MG63 (cell line): ENCODE data around the gene CACNA1C. TPM values are rescaled to one million over a fixed set of nuclear protein-coding genes. Genes with fewer than 3 reads are reported as not detected.

Experiments
- DNase-seq: peaks from one replicate; pipeline ENCODE4 v3.0.0-alpha.2; 2020
- H3K27me3 ChIP-seq: fragments of 250-450 bp; sonication (Bioruptor Pico); 2 replicates; pipeline ENCODE4 v1.5.1; 2020; ENCODE audit warnings: mild to moderate bottlenecking, moderate library complexity
- H3K36me3 ChIP-seq: fragments of 250-450 bp; sonication (Bioruptor Pico); 2 replicates; pipeline ENCODE4 v1.5.1; 2020; ENCODE audit warnings: mild to moderate bottlenecking, moderate library complexity
- H3K4me3 ChIP-seq: fragments of 250-450 bp; sonication (Bioruptor Pico); 2 replicates; pipeline ENCODE4 v1.5.1; 2020; ENCODE audit warnings: mild to moderate bottlenecking, moderate library complexity
- H3K9me3 ChIP-seq: fragments of 250-450 bp; sonication (Bioruptor Pico); 2 replicates; pipeline ENCODE4 v1.5.1; 2020; ENCODE audit warnings: mild to moderate bottlenecking, moderate library complexity
- total RNA-seq: library from RNA; depleted of rRNA; stranded (reverse); fragments of >200 nt; shearing (Covaris generic); gene quantifications from 2 replicates; pipeline ENCODE4 v1.2.3, GENCODE V29; 2014; ENCODE audit warnings: low replicate concordance

CACNA1C gene
- total RNA-seq, 1 experiment from 2014 or later, result 1.4 TPM

DNA sequence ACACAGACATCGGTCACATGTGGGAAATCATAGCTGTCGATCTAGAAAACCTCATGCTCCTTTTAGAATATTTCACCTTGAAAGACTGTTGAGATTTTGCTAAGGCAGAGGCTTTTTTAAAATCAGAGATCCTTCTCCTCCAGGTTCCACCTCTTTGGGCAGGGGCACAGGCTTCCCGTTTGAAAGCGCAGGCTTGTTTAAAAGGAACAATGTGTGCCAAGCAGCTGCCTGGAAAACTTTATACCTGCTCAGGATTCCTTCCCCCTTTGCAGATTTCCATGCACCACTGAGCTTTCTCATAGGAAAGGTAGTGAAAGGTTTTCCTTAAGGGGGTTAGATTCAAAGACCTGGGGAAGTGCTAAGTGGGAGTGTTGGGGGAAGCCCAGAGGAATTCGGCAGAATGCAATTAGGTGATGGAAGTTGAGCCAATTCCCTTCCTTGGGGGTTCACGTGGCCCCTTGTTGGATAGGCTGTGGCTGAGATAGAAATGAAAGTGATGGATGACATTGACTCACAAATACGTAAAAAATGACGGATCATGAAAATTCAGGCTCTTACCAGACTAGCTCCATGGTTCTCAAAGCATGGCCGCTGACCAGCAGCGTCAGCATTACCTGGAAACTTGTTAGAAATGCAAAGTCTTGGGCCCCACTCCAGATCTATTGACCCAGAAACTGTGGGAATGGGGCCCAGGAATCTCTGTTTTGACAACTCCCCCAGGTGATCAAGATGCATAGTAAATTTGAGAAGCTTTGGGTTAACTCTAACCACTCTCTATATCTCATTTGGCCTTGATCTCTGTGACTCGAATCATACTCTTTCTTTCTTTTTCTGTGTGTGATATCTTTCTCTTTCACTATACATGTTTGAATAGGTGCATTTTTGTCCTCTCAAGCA lies 460.6 kb downstream of the CACNA1C start:
- no peak for DNase-seq
- Histone ChIP-seq H3K36me3 (no peaks in the 10 kb centered on the region), H3K27me3 (no peaks in the 10 kb centered on the region)

DNA sequence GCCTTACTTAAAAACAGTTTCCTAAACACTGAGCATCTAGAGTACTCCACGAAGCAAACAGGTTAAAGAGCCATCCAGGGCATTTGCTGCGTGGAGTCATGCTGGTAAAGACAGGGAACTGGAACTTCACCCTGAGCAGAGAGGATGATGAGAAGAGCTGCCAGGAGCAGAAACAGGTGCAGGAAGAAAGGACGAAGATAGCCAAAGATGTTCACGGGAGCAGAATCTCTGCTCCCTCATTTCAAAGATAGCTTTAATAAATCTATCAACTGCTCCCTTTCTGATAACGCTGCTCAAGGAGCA lies 461.2 kb downstream of the CACNA1C start:
- no peaks in the 10 kb centered on the region for H3K9me3 ChIP-seq

More for the DNA sequence above, 460.6 kb downstream of the CACNA1C start:
- H3K9me3 ChIP-seq, result no peaks in the 10 kb centered on the region
- no peak overlapping the region for H3K4me3 ChIP-seq

GRCh38 chr12:2520722-2521246 lies 468.0 kb downstream of the CACNA1C start:
- no peak for DNase-seq
- no peaks in the 10 kb centered on the region for H3K36me3 ChIP-seq
- no peaks in the 10 kb centered on the region for H3K27me3 ChIP-seq
- H3K4me3 ChIP-seq, result no peak overlapping the region
- no peaks in the 10 kb centered on the region for H3K9me3 ChIP-seq

More for the DNA sequence above, 461.2 kb downstream of the CACNA1C start:
- no peak overlapping the region for H3K4me3 ChIP-seq
- no peaks in the 10 kb centered on the region for H3K36me3 ChIP-seq
- H3K27me3 ChIP-seq, result no peaks in the 10 kb centered on the region
- DNase-seq, result no peak

DNA sequence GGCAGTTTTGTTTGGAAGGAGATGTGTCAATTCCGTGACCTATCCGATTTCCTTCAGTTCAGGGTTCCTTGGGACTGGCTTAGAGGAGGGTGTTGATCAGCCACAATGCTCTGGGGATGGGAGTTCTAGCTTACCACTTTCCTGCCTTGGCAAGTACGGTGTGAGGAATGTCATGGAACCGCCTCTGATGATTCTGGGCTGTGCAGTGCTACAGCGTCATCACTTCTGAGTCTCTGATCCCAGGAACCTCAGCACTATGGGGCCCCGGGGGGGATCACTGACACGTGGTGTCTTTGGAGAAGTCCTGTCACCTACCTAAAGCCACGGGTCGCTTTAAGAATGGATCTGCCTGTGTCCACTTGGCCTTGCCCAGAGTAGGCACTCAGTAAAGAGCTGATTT lies 470.5 kb downstream of the CACNA1C start:
- DNase-seq, result no peak
- H3K4me3 ChIP-seq, result no peak overlapping the region

GRCh38 chr12:2523844-2524243 lies 471.1 kb downstream of the CACNA1C start:
- no peaks in the 10 kb centered on the region for H3K9me3 ChIP-seq
- no peak overlapping the region for H3K4me3 ChIP-seq
- no peaks in the 10 kb centered on the region for H3K36me3 ChIP-seq
- H3K27me3 ChIP-seq, result no peaks in the 10 kb centered on the region
- DNase-seq, result no peak

More for the DNA sequence above, 470.5 kb downstream of the CACNA1C start:
- Histone ChIP-seq H3K27me3 (no peaks in the 10 kb centered on the region), H3K36me3 (no peaks in the 10 kb centered on the region), H3K9me3 (no peaks in the 10 kb centered on the region)

- H3K36me3 ChIP-seq, result no peaks in the 10 kb centered on the region
- H3K4me3 ChIP-seq, result no peak overlapping the region
- no peaks in the 10 kb centered on the region for H3K9me3 ChIP-seq
- DNase-seq, result no peak
- H3K27me3 ChIP-seq, result no peaks in the 10 kb centered on the region
Measured at GRCh38 chr12:2526371-2526770, 473.6 kb downstream of the CACNA1C start.

GRCh38 chr12:2528001-2528400 lies 475.2 kb downstream of the CACNA1C start:
- no peaks in the 10 kb centered on the region for H3K27me3 ChIP-seq
- no peak overlapping the region for H3K4me3 ChIP-seq
- no peak for DNase-seq
- no peaks in the 10 kb centered on the region for H3K36me3 ChIP-seq
- no peaks in the 10 kb centered on the region for H3K9me3 ChIP-seq

- no peak for DNase-seq
- H3K9me3 ChIP-seq, result no peaks in the 10 kb centered on the region
Measured at GRCh38 chr12:2529807-2530206, 477.0 kb downstream of the CACNA1C start.

GRCh38 chr12:2531371-2531770 lies 478.6 kb downstream of the CACNA1C start:
- no peak for DNase-seq
- H3K4me3 ChIP-seq, result no peak overlapping the region
- no peaks in the 10 kb centered on the region for H3K27me3 ChIP-seq
- H3K36me3 ChIP-seq, result no peaks in the 10 kb centered on the region
- H3K9me3 ChIP-seq, result no peaks in the 10 kb centered on the region

More at GRCh38 chr12:2529807-2530206, 477.0 kb downstream of the CACNA1C start:
- H3K36me3 ChIP-seq, result no peaks in the 10 kb centered on the region
- H3K4me3 ChIP-seq, result no peak overlapping the region
- H3K27me3 ChIP-seq, result no peaks in the 10 kb centered on the region

DNA sequence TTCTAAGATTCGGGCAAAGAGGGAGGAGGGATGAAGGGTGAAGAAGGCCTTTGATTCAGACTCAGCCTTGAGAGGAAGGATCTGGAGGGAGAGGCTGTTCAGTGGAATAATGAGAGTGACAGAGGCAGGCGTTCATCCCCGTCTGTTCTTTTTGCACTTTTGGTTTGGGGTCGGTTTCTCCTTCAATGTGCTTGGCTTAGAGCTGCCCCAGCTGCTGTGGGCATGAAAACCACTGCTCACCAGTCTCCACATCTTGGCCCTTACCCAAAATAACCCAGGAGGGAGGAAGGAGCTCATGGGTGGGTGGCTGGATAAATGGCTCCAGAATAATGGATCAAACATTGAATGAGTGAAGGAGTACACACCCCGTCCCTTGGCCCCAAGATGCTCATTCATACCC lies 480.2 kb downstream of the CACNA1C start:
- Histone ChIP-seq H3K9me3 (no peaks in the 10 kb centered on the region), H3K4me3 (no peak overlapping the region), H3K27me3 (no peaks in the 10 kb centered on the region), H3K36me3 (no peaks in the 10 kb centered on the region)
- DNase-seq, result no peak

- Histone ChIP-seq H3K4me3 (no peak overlapping the region), H3K9me3 (no peaks in the 10 kb centered on the region), H3K36me3 (no peaks in the 10 kb centered on the region), H3K27me3 (no peaks in the 10 kb centered on the region)
- no peak for DNase-seq
Measured at GRCh38 chr12:2535583-2536204, 482.9 kb downstream of the CACNA1C start.

DNA sequence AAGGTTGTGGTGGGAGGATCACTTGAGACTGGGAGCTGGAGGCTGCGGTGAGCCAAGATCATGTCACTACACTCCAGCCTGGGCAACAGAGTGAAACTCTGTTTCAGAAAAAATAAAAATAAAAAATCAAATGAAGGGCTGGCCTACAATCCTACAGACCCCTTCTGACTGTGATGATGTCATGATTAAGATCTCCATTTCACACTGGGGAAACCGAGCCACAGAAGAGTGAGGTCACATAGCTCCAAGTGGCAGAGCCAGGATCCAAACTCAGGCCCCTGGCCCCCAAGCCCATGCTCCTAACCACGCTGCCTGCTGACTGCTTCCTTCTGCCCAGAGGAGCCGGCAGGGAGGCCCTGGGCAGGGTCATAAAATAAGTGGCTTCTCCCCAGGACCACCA lies 483.9 kb downstream of the CACNA1C start:
- H3K36me3 ChIP-seq, result no peaks in the 10 kb centered on the region
- no peaks in the 10 kb centered on the region for H3K9me3 ChIP-seq
- no peak for DNase-seq
- no peaks in the 10 kb centered on the region for H3K27me3 ChIP-seq
- no peak overlapping the region for H3K4me3 ChIP-seq

DNA sequence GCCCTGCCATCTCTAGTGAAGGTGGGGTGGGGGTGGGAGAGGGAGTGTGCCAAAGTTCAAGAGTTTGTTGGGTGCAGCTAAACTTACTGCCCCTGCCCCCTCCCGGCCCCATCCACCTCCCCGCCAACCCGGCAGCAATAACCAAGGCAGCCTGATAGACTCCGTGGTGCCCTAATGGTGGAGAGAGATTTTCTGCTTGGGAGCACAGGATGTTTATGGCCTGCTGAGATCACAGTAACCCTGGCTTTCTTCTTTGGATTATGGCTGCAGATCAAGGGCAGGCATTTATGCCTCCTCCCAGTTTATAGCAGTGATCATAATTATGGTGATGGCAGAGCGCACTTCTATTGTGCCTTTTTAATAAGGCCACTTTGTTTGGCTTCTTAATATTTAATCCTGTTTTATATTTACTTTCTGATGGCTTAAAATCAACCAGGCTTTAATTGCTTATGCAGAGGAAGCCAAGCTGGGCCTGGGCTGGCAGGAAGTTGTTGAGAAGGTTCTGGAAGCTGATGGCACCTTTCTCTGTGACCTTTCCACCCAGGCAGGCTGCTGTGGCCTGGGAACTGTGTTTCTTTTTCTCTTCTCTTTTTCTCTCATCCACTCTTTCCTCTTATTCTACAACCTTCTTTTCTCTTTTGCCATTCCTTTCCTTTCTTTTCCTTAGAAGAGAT lies 485.2 kb downstream of the CACNA1C start:
- Histone ChIP-seq H3K36me3 (no peaks in the 10 kb centered on the region), H3K4me3 (no peak overlapping the region), H3K9me3 (no peaks in the 10 kb centered on the region), H3K27me3 (no peaks in the 10 kb centered on the region)
- no peak for DNase-seq

GRCh38 chr12:2539938-2540337 lies 487.2 kb downstream of the CACNA1C start:
- H3K9me3 ChIP-seq, result no peaks in the 10 kb centered on the region
- no peak for DNase-seq
- no peaks in the 10 kb centered on the region for H3K27me3 ChIP-seq
- H3K36me3 ChIP-seq, result no peaks in the 10 kb centered on the region
- H3K4me3 ChIP-seq, result no peak overlapping the region

GRCh38 chr12:2540535-2540941 lies 487.8 kb downstream of the CACNA1C start:
- DNase-seq, result no peak
- H3K9me3 ChIP-seq, result no peaks in the 10 kb centered on the region
- H3K27me3 ChIP-seq, result no peaks in the 10 kb centered on the region
- H3K36me3 ChIP-seq, result no peaks in the 10 kb centered on the region
- no peak overlapping the region for H3K4me3 ChIP-seq

GRCh38 chr12:2541631-2542204 lies 488.9 kb downstream of the CACNA1C start:
- Histone ChIP-seq H3K27me3 (no peaks in the 10 kb centered on the region), H3K9me3 (no peaks in the 10 kb centered on the region), H3K36me3 (no peaks in the 10 kb centered on the region), H3K4me3 (no peak overlapping the region)
- no peak for DNase-seq

- no peaks in the 10 kb centered on the region for H3K27me3 ChIP-seq
- no peak for DNase-seq
- H3K9me3 ChIP-seq, result no peaks in the 10 kb centered on the region
Measured at GRCh38 chr12:2543801-2544200, 491.0 kb downstream of the CACNA1C start.

More at GRCh38 chr12:2543801-2544200, 491.0 kb downstream of the CACNA1C start:
- Histone ChIP-seq H3K4me3 (no peak overlapping the region), H3K36me3 (no peaks in the 10 kb centered on the region)
